Parathyroid adenoma (tissue), 2 donors: ENCODE results near the gene CNBP.

Experiments
- H2AFZ ChIP-seq: fragments of 300-600 bp; sonication (generic); one replicate; pipeline ENCODE4 v1.7.0; 2017; ENCODE audit warnings: antibody characterized with exemption, mild to moderate bottlenecking
- H3K27ac ChIP-seq: fragments of 300-600 bp; sonication (generic); one replicate; pipeline ENCODE4 v1.7.0; 2017
- H3K27me3 ChIP-seq: fragments of 300-600 bp; sonication (generic); one replicate; pipeline ENCODE4 v1.7.0; 2017; ENCODE audit warnings: low read length; ENCODE audit not compliant: control insufficient read depth, insufficient read depth
- H3K36me3 ChIP-seq: fragments of 300-600 bp; sonication (generic); one replicate; pipeline ENCODE4 v1.7.0; 2017; ENCODE audit warnings: low read length; ENCODE audit not compliant: control insufficient read depth, insufficient read depth
- H3K4me1 ChIP-seq: fragments of 300-600 bp; sonication (generic); one replicate; pipeline ENCODE4 v1.7.0; 2017; ENCODE audit warnings: control low read depth
- H3K4me2 ChIP-seq: fragments of 300-600 bp; sonication (generic); one replicate; pipeline ENCODE4 v1.7.0; 2017; ENCODE audit warnings: low read length
- H3K4me3 ChIP-seq: fragments of 300-600 bp; sonication (generic); one replicate; pipeline ENCODE4 v1.7.0; 2017; ENCODE audit warnings: low read depth, low read length
- H3K79me2 ChIP-seq: fragments of 300-600 bp; sonication (generic); one replicate; pipeline ENCODE4 v1.7.0; 2017; ENCODE audit warnings: control low read depth
- H3K9ac ChIP-seq: fragments of 300-600 bp; sonication (generic); one replicate; pipeline ENCODE4 v1.7.0; 2017; ENCODE audit warnings: mild to moderate bottlenecking
- H3K9me3 ChIP-seq: fragments of 300-600 bp; sonication (generic); one replicate; pipeline ENCODE4 v1.7.0; 2017; ENCODE audit warnings: low read length; ENCODE audit not compliant: control insufficient read depth
- TF ChIP-seq, protein P1 (sequence below): fragments of 300-600 bp; sonication (generic); IDR thresholded peaks from one replicate; pipeline ENCODE4 v1.7.0; 2017; ENCODE audit warnings: antibody characterized with exemption, mild to moderate bottlenecking
- donor health status: primary hyperparathyroidism.

The CNBP gene

DNA sequence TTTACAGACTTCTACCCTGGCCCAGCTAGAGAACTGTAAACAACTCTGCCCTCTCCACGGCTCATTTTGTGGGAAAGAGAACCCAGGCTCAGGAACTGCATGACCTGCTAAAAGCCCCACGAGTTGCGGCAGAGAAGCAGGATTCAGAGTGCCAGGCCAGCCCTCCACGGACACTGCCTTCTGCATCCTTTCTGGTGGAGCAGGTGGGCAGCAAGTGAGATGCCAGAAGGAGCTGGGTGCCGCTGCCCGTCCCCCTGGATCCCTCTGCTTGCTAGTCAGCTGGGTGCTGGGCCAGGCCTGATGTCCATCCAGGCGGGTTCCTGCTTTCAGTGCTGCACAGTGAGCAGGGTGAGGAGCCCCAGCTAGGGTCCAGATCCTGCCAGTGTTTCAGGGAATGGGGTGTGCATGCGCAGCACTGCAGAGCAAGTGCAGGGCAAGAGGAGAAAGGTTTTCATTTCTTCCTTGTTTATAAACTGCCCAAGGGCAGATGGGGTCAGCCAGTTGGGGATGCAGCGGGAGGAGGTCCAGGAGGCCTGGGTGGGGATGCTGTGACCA is 56.9 kb downstream of the CNBP start:
- TF ChIP-seq, protein P1, sequence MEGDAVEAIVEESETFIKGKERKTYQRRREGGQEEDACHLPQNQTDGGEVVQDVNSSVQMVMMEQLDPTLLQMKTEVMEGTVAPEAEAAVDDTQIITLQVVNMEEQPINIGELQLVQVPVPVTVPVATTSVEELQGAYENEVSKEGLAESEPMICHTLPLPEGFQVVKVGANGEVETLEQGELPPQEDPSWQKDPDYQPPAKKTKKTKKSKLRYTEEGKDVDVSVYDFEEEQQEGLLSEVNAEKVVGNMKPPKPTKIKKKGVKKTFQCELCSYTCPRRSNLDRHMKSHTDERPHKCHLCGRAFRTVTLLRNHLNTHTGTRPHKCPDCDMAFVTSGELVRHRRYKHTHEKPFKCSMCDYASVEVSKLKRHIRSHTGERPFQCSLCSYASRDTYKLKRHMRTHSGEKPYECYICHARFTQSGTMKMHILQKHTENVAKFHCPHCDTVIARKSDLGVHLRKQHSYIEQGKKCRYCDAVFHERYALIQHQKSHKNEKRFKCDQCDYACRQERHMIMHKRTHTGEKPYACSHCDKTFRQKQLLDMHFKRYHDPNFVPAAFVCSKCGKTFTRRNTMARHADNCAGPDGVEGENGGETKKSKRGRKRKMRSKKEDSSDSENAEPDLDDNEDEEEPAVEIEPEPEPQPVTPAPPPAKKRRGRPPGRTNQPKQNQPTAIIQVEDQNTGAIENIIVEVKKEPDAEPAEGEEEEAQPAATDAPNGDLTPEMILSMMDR, result no peak
- no peak overlapping the region for H3K9ac ChIP-seq
- H3K36me3 ChIP-seq, result no peaks in the 10 kb centered on the region
- H3K27me3 ChIP-seq, result no peaks in the 10 kb centered on the region
- no peaks in the 10 kb centered on the region for H3K9me3 ChIP-seq
- no peaks in the 10 kb centered on the region for H3K4me1 ChIP-seq
- no peak overlapping the region for H3K27ac ChIP-seq
- no peaks in the 10 kb centered on the region for H3K79me2 ChIP-seq
- H3K4me3 ChIP-seq, result no peak overlapping the region
- H2AFZ ChIP-seq, result no peak overlapping the region
- H3K4me2 ChIP-seq, result no peak overlapping the region

DNA sequence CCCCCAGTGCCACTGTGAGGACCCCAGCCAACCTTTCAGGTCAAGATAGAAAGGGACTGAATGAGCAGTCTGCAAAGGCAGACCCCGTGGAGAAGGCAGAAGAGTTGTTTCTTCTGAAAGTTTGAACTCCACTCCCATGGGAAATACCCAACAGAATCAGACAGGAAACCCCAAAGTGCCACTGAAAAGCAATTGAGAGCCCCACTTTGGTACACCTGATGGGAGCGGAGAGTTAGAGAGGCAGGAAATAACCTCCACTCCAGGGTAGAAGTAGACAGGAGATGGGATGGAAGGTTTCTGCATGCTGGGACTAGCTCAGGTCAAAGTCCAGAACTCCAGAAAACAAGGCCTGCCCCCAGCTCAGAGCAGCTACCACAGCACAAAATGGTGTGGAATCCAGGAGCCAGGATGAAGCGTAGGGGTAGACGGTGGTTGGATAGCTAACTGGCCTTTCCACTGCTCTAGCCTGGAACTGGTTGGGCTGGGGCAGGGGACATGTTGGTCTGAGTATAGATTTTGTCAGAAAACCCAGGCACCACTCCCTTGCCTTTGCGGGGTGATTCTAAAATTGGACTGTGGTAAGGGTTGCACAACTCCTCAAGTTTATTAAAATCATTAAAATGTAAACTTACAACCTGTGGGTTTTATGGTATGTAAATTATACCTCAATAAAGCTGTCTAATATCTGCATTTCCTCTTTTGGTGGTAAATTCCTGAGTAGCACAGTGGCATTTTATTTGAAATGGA is 60.2 kb downstream of the CNBP start:
- Histone ChIP-seq H3K9me3 (no peaks in the 10 kb centered on the region), H3K36me3 (no peaks in the 10 kb centered on the region), H3K4me3 (no peak overlapping the region), H3K79me2 (peaks cover 4% of the 10 kb centered on the region), H2AFZ (no peak overlapping the region), H3K9ac (no peak overlapping the region), H3K4me2 (no peak overlapping the region), H3K4me1 (peaks cover 11% of the 10 kb centered on the region), H3K27me3 (no peaks in the 10 kb centered on the region), H3K27ac (no peak overlapping the region)
- TF ChIP-seq, protein P1, result no peak

DNA sequence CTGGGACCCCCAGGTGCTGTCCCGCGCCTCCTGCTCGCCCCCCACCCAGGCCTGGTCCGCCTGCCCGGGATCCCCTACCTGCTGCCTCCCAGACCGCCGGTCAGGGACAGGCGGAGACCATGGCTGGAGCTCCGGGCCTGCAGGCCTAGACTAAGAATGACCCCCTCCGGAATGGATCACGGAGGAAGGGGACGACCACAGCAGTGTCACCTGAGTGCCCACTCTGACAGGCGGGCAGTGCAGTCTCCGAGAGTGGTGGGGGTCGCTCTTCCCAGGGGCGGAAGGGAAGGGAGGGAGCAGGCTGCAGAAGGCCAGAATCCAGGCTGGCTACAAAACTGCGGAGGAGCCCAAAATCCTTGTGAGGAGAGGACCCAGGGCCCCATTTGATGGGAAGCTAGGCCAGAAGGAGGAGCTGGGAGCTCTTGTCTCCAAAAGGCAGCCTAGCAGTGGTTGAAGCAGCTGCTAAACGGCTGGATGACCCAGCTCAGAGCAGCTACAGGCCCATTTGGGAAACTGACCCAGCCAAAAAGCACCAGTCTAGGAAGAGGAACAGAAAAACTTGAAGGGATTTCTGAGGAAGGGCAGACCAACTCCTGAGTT is 61.2 kb downstream of the CNBP start:
- Histone ChIP-seq H3K9ac (no peak overlapping the region), H3K4me3 (no peak overlapping the region), H3K27ac (peak overlapping the region; percentile 80), H3K9me3 (no peaks in the 10 kb centered on the region), H3K4me2 (no peak overlapping the region), H3K79me2 (peaks cover 14% of the 10 kb centered on the region), H3K36me3 (no peaks in the 10 kb centered on the region), H3K4me1 (peaks cover 11% of the 10 kb centered on the region), H2AFZ (peak overlapping the region; percentile 99), H3K27me3 (no peaks in the 10 kb centered on the region)
- TF ChIP-seq, protein P1, result no peak

DNA sequence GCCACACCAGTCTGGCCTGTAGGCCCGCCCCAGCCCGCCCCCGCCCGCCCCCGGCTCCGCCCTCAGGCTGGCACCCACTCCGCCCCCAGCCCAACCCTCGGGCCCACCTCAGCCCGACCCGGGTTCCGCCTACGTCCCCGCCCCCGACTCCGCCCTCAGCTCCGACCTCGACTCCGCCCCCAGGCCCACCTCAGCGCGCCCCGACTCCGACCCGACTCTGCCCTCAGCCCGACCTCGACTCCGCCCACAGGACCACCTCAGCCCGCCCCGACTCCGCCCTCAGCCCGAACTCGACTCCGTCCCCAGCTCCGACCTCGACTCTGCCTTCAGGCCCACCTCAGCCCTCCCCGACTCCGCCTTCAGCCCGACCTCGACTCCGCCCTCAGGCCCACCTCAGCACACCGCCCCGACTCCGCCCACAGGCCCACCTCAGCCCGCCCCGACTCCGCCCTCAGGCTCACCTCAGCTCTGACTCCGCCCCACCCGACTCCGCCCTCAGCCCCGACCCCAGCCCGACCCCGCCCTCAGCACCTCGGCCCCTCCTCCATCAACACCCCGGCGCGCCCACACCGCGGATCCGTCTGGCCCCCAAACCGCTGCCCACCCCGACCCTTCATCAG is 61.8 kb downstream of the CNBP start, which contains the start of gene RAB43:
Gene RAB43 (minus strand): TSS at position 13 of the 620 bp plus-strand sequence. CDS start 315 bp downstream, outside the sequence.
- Histone ChIP-seq H2AFZ (peak within 1 kb of the TSS; percentile 99), H3K27me3 (no peaks in the 10 kb centered on the region), H3K27ac (peak within 1 kb of the TSS; percentile 85), H3K4me3 (peak within 1 kb of the TSS; percentile 80), H3K4me2 (peak within 1 kb of the TSS; percentile 98), H3K4me1 (peaks cover 11% of the 10 kb centered on the region), H3K9ac (peak within 1 kb of the TSS; percentile 95), H3K36me3 (no peaks in the 10 kb centered on the region), H3K9me3 (no peaks in the 10 kb centered on the region), H3K79me2 (peaks cover 18% of the 10 kb centered on the region)
- TF ChIP-seq, protein P1, result no peak
